Breast epithelium (tissue), 4 donors: ENCODE data around the gene ZC3H4. TPM values are rescaled to one million over a fixed set of nuclear protein-coding genes. Genes with fewer than 3 reads are reported as not detected.

Experiments
- DNase-seq, 2 donors: peaks; one replicate each; pipeline ENCODE4 v3.0.0-alpha.2; 2019; ENCODE audit warnings: low spot score in 2 of 2
- H3K27ac ChIP-seq, 2 donors: fragments of 200-600 bp; sonication (generic) in 1 of 2; one replicate each; pipeline ENCODE4 v1.5.1; 2016 to 2019; ENCODE audit warnings: mild to moderate bottlenecking in 1 of 2
- H3K27me3 ChIP-seq, 2 donors: fragments of 200-600 bp; sonication (generic) in 1 of 2; one replicate each; pipeline versions ENCODE4 v1.5.1 to v1.6.0; 2017 to 2019; ENCODE audit warnings: control low read depth in 1 of 2, mild to moderate bottlenecking in 1 of 2
- H3K36me3 ChIP-seq: fragments of 200-600 bp; one replicate; pipeline ENCODE4 v1.5.1; 2019
- H3K4me1 ChIP-seq, 2 donors: fragments of 200-600 bp; sonication (generic); one replicate each; pipeline ENCODE4 v1.5.1; 2016 to 2019; ENCODE audit warnings: control low read depth in 1 of 2
- H3K4me3 ChIP-seq, 3 donors: fragments of 200-600 bp; sonication (generic); 1 replicate in 2 of 3; 2 replicates in 1 of 3; pipeline ENCODE4 v1.5.1; 2016 to 2019; ENCODE audit warnings: mild to moderate bottlenecking in 3 of 3, moderate library complexity in 2 of 3
- H3K9me3 ChIP-seq, 2 donors: fragments of 200-600 bp; sonication (generic) in 1 of 2; one replicate each; pipeline ENCODE4 v1.5.1; 2016 to 2019; ENCODE audit warnings: control low read depth in 1 of 2
- POLR2A ChIP-seq: fragments of 450-650 bp; IDR thresholded peaks from one replicate; pipeline ENCODE4 v1.6.1; 2016; ENCODE audit warnings: antibody characterized with exemption, mild to moderate bottlenecking, moderate library complexity
- POLR2AphosphoS5 ChIP-seq, 3 donors: sonication (generic); formaldehyde crosslinking; IDR thresholded peaks; one replicate each; pipeline ENCODE4 v1.6.1; 2017; ENCODE audit warnings: antibody characterized with exemption in 3 of 3
- intact Hi-C: fragments of 100-400 bp; cut with DNase I; formaldehyde crosslinking; loops from one replicate; pipeline ENCODE4 v1.15.1; 2023; ENCODE audit warnings: low total_unique reads
- total RNA-seq, 3 donors: library from RNA; depleted of rRNA; stranded (reverse); fragments of >200 nt; gene quantifications; one replicate each; pipeline ENCODE4 v1.1.0, GENCODE V29; 2016
- TF ChIP-seq, protein P1 (sequence below), 3 donors: fragments of 450-650 bp; IDR thresholded peaks; one replicate each; pipeline ENCODE4 v1.5.1; 2016 to 2017; ENCODE audit warnings: antibody characterized with exemption in 3 of 3, mild to moderate bottlenecking in 3 of 3, moderate library complexity in 3 of 3

The ZC3H4 gene
- total RNA-seq, 3 donors from 2014 or later: 17.7 to 23.4 (median 19.5) TPM

GRCh38 chr19:47096100-47096704, 17.4 kb downstream of the ZC3H4 start:
- TF ChIP-seq POLR2AphosphoS5 (IDR thresholded peaks at IDR 0.05): peak; percentile 13 to 76 (median 24)
- TF ChIP-seq, protein P1, sequence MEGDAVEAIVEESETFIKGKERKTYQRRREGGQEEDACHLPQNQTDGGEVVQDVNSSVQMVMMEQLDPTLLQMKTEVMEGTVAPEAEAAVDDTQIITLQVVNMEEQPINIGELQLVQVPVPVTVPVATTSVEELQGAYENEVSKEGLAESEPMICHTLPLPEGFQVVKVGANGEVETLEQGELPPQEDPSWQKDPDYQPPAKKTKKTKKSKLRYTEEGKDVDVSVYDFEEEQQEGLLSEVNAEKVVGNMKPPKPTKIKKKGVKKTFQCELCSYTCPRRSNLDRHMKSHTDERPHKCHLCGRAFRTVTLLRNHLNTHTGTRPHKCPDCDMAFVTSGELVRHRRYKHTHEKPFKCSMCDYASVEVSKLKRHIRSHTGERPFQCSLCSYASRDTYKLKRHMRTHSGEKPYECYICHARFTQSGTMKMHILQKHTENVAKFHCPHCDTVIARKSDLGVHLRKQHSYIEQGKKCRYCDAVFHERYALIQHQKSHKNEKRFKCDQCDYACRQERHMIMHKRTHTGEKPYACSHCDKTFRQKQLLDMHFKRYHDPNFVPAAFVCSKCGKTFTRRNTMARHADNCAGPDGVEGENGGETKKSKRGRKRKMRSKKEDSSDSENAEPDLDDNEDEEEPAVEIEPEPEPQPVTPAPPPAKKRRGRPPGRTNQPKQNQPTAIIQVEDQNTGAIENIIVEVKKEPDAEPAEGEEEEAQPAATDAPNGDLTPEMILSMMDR (IDR thresholded peaks at IDR 0.05): no peak
- TF ChIP-seq POLR2A: peak; percentile 23
- peak; percentile 95 to 98 for DNase-seq
- H3K27ac ChIP-seq: peak overlapping the region; percentile 96 to 98

GRCh38 chr19:47095476-47096099, 18.0 kb downstream of the ZC3H4 start:
- Histone ChIP-seq H3K9me3 (no peaks in the 10 kb centered on the region), H3K36me3 (no peaks in the 10 kb centered on the region), H3K27ac (peak overlapping the region; percentile 96 to 98), H3K4me1 (peaks cover 6 to 37% of the 10 kb centered on the region in 2 donors), H3K27me3 (no peaks in the 10 kb centered on the region), H3K4me3 (peak overlapping the region in 2 of 3 donors; percentile 3 to 42)
- TF ChIP-seq POLR2A: no peak
- TF ChIP-seq, protein P1 (IDR thresholded peaks at IDR 0.05): no peak
- no peak for TF ChIP-seq POLR2AphosphoS5 (IDR thresholded peaks at IDR 0.05)
- intact Hi-C loops: no loop called here
- peak in 1 of 2 donors; percentile 53 for DNase-seq

More at GRCh38 chr19:47096100-47096704, 17.4 kb downstream of the ZC3H4 start:
- intact Hi-C loops: no loop called here
- no peaks in the 10 kb centered on the region for H3K36me3 ChIP-seq
- no peaks in the 10 kb centered on the region for H3K9me3 ChIP-seq
- peak overlapping the region in 2 of 3 donors; percentile 3 to 42 for H3K4me3 ChIP-seq
- peaks cover 6 to 37% of the 10 kb centered on the region in 2 donors for H3K4me1 ChIP-seq
- no peaks in the 10 kb centered on the region for H3K27me3 ChIP-seq

DNA sequence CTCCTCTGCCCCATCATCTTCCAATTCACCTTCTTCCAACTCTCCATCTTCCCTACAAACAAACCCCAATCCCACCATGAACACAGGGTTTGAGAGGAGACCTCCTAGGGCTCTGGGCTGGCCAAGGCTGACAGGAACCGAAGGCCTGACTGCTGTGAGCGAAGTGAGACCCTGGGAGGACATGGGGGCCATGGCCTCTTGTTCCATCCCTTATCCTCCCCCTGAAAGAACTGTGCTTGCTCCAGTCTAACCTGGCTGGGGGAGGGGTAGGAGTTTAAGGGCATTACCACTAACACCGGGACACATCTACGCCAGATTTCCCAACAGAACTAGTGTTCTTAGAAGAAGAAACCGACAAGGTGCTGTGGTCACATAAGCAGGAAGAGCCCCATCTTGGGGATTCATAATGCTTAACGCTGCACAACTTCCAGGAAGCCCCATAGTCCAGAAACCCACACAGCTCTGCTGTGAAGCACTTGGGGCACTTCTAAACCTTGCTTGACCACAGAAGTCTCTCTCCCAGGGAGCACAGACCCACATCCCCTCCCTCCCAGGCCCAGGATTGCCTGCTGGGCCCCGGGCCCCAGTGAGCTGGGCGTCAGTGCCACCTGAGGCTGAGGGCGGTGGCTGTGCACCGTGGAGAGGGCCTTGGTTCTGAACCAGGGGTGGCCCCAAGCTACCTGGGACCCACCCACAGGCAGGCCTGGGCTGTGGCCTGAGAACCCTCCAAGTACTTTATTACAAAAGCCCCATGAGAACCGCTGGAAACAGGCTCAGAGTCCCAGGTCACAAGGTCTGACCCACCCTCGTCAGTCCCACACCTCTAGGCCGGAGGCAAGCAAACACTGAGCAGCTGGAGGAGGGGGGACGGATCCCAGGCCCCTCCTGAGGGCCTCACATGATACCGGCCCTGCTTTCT, 18.8 kb downstream of the ZC3H4 start:
- Histone ChIP-seq H3K9me3 (no peaks in the 10 kb centered on the region), H3K4me1 (peaks cover 6 to 37% of the 10 kb centered on the region in 2 donors), H3K36me3 (no peaks in the 10 kb centered on the region), H3K27ac (peak overlapping the region; percentile 96 to 98), H3K27me3 (no peaks in the 10 kb centered on the region), H3K4me3 (peak overlapping the region in 2 of 3 donors; percentile 2 to 42)
- intact Hi-C loops: no loop called here
- no peak for TF ChIP-seq POLR2AphosphoS5 (IDR thresholded peaks at IDR 0.05)
- TF ChIP-seq POLR2A: no peak
- TF ChIP-seq, protein P1 (IDR thresholded peaks at IDR 0.05): no peak
- no peak for DNase-seq

DNA sequence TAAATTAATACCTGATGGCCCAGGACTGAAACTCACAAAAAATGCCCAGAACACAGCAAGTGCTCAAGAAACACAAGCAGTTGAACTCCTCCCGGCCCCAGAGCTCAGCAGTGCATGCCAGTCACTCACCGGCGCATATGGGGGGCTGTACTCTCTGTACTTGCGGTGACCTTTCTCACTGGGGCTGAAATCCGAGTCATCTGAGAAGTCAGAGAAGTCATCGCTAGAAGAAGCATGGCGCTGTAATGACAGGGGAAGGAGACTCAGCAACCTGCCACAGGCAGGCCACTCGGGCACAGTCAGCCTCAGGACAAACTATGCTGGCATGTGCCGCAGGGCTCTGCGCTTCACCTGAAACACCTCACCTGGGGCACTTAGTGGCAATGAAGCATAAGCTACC, 19.7 kb downstream of the ZC3H4 start:
- Histone ChIP-seq H3K27me3 (no peaks in the 10 kb centered on the region), H3K36me3 (no peaks in the 10 kb centered on the region), H3K4me3 (no peak overlapping the region), H3K27ac (peak overlapping the region; percentile 96 to 98), H3K4me1 (peaks cover 6 to 37% of the 10 kb centered on the region in 2 donors), H3K9me3 (no peaks in the 10 kb centered on the region)
- TF ChIP-seq POLR2A (no peak), POLR2AphosphoS5 (IDR thresholded peaks at IDR 0.05) (no peak)
- TF ChIP-seq, protein P1 (IDR thresholded peaks at IDR 0.05): no peak
- intact Hi-C loops: no loop called here
- DNase-seq: no peak
